ENCODE results near the gene DYNC1I1.

Gene DYNC1I1

GRCh38 chr7:95863623-95864022 is 91.3 kb downstream of the DYNC1I1 start:
- DNase-seq: no peak

GRCh38 chr7:95865716-95866371 is 93.5 kb downstream of the DYNC1I1 start:
- DNase-seq: no peak

DNA sequence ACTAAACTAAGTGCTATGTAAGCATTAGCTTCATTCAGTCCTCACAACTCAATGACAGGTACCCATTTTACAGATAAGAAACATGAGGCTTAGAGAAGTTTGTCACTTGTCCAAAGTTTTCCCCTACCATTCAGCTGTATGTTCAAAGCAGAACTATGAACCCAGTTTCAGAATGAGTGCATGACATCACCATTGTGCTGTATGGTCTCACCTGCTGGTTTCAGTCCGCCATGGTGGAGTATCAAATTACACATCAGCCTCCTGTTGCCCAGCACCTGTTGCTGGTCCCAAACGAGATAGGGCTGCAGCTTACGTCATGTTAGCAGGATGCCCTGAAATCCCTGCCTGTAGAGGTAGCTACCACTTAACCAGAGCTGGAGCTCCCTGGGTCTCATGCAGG is 95.0 kb downstream of the DYNC1I1 start:
- DNase-seq: no peak

- peak in 1 of 2 donors; percentile 2 for DNase-seq
Observed at GRCh38 chr7:95871075-95871848, 98.9 kb downstream of the DYNC1I1 start.

GRCh38 chr7:95871896-95872295 is 99.5 kb downstream of the DYNC1I1 start:
- no peak for DNase-seq

GRCh38 chr7:95874129-95874528 is 101.8 kb downstream of the DYNC1I1 start:
- no peak for DNase-seq

DNA sequence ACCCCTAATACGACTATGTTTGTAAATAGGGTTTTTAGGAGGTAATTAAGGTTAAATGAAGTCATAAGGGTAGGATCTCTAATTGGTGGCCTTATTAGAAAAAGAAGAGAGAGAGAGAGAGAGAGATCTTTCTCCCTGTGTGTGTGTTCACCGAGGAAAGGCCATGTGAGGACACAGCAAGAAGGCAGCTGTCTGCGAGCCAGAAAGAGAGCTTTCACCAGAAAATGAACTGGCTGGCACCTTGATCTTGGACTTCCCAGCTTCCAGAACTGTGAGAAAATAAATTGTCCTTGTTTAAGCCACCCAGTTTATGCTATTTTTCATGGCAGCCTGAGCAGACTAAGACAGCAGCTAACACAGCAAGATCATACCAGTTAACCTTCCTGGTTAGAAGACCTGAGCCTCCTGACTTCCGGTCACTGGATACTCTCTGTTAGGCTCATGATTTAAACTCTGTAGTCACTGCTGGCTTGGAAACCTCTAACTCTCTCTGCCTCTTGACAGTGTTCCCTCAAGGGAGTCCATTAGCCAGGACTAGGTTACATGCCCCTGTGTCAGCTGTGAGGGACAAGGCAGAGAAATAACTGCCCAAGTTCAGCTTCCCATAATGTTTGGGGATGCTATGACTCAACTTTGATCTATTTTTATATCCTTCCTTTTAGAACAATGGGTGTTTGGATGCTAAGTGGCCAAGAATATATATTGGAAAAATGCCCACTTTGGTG is 102.3 kb downstream of the DYNC1I1 start:
- no peak for DNase-seq

DNA sequence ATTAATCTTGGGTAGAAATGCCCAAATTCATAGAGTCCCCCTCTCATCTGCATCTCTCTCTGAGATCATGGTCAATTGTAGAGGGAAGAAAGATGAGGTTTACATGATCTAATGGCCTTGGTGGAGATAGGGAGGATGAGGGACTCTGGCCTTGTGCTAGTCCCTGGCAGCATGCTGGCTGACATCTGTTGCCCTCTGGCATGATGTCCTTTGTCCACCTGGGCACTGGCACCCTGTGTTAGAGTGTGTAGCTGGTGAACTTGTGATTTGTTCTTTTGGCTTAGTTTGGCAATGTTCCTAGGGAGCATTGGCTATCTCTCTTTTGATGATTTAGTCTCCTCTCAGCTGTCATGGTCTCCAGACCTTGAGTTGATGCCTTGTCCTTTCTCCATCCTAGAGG is 103.2 kb downstream of the DYNC1I1 start:
- no peak for DNase-seq

- DNase-seq: no peak
Observed at GRCh38 chr7:95878677-95879076, 106.3 kb downstream of the DYNC1I1 start.

DNA sequence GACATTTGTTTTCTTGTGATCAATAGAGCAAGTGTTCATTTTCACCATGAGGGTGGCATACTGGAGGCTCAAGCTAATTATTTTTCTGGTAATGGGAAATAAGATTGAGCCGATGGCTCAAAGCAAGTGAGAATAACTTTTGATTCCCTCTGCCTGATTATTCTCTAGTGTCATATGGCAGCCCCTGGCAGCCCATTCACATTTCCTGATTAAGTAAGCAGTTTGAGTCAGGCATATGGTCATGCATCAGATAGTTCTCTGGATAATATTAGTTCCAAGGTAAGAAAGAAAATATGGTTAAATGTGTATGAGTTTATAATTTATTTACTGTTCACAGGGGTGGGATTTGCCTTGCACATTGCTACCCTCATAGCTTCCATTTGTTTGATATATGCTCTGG is 109.2 kb downstream of the DYNC1I1 start:
- DNase-seq: no peak

- no peak for DNase-seq
Observed at GRCh38 chr7:95883217-95883616, 110.9 kb downstream of the DYNC1I1 start.

DNA sequence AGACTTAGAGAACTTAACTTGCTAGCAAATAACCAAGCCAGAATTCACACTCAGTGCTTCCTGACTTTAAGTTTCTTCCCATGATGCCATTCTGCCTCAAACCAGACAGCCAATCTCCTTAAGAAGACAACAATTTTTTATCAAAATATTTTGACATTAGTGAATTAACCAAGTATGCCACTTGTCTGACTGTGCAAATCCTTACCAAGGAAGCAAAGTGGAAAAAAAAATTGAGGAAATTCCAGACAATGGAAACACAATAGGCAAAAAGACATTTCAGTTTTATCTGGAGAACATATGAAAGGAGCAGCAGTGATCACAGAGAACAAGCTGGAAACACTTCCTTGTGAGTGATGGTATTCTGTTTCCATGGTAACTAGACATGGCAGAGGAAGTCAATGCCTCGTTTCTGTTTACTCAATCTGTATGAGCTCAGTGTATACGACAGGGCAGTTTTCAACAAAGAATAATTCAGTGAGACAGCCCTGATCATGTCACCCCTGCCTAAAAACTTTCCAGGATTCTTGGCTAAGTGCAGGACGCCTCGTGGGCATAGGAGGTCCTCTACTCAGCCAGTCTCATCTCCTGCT is 114.2 kb downstream of the DYNC1I1 start:
- no peak for DNase-seq

GRCh38 chr7:95893484-95893883 is 121.1 kb downstream of the DYNC1I1 start:
- DNase-seq: no peak

DNA sequence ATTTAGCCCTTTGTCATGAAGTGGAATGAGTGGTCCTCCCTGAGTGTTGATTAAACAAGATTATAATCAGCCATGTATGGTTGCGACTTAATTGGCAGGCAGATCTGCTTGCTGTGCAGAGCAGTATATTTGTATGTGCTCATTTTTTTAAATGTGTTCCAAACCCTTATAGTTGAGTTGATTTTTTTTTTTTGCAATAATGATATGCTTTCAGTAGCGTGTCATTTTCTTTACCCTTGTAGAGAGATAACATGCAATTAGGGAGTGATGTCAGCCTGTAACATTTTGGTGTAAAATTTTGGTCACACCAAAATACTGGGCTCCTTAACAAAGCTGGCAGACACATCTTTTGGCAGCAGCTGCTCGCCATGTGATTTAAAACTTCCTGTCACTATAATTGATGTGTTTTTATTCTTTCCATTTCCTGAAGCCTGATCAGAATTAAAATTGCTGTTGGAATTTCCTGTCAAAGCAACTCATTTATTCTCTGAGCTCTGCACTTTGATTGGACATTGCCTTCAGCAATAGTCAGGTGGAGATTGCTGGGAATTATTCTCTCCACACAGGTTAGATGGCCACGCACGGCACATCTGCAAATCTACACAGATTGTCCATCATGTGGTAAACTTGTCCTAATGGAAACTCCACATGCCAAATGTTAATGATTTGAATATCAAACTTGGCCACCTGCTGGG is 125.3 kb downstream of the DYNC1I1 start:
- DNase-seq: no peak

GRCh38 chr7:95899919-95900513 is 127.7 kb downstream of the DYNC1I1 start:
- DNase-seq: no peak

DNA sequence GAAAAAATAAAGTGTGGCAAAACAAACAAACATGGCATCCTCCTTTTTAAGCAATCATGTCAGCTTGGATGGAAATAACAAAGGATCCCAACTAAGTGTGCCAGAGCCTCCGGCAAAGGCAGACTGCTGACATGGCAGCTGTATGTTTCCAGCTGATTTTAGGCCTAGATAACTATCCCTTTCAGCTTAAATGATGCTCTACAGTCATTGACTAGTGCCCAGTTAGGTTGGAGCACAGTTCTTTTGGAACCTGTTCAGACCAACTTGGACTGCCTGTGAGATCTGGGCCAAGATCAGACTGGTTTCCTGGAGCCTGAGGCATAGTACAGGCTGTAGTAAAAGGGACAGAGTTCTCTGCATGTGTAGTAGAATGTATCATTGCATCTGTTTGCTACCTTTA is 128.7 kb downstream of the DYNC1I1 start:
- no peak for DNase-seq

DNA sequence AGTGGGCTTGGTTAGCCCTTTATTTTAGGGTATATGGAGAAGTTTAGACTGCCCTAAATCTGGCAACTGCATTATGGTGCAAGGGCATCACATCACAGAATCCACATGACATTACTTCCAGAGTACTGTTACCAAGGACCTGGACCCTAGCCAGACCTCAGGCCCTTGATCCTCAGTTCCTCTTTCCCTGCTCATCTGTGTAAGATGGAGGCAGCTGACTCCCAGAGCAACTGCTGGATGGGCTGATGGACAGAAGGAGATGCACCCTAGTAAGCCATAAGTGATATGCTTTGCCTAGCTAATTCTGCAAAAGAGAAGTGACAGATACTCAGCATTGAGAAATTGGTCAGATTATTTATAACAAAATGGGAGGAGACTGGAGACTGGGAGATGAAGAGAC is 131.7 kb downstream of the DYNC1I1 start:
- no peak for DNase-seq

DNA sequence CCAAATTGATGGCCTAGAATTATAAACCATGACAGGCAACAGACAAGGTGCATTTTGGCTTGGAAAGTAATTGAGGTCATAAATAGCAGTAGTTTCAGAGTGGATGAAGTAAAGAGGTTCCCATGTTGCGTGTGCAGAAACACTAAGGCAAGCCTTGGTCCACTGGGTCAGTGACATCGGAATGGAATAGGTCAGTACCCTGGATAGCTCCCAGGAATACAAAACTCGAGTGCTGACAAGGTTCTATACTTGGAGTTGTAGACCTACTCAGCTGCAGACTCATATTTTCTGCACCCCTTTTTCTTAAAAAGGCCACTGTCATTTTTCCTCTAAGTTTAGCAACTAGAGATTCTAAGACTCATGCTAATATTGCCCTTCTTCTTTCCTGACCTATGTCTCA is 132.8 kb downstream of the DYNC1I1 start:
- no peak for DNase-seq

GRCh38 chr7:95906851-95907250 is 134.5 kb downstream of the DYNC1I1 start:
- no peak for DNase-seq

- DNase-seq: no peak
Observed at GRCh38 chr7:95907337-95907736, 135.0 kb downstream of the DYNC1I1 start.

GRCh38 chr7:95908499-95908898 is 136.1 kb downstream of the DYNC1I1 start:
- no peak for DNase-seq

DNA sequence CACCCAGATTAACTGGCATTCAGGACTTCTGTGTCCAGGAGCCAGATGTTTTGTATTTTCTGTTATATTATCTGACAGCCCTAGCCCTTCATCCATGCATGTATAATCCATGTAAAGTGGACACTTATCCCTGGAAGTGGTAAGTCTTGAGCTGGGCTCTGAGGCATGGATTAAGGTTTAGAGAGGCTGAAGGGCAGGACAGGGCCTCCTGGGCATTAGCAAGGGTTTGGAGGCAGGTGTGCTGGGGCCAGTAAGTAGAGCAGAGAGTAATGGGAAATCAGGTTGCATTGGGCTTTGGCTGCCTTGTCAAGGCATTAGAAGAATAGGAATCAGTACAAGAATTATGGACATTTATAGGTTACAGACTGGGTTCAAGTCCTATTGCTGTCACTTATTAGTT is 138.0 kb downstream of the DYNC1I1 start:
- no peak for DNase-seq

GRCh38 chr7:95915731-95916130 is 143.4 kb downstream of the DYNC1I1 start:
- DNase-seq: no peak

Measured in stimulated activated CD4-positive, alpha-beta T cell treated with anti-CD3 and anti-CD28 coated beads, Interleukin-2, amount 100 ng/mL, for 48 hours (primary cell).